GM23248 (cell line): ENCODE measurements around the gene ERO1B.

ENCODE experiments used
- EZH2 ChIP-seq: fragments of 200-600 bp; sonication (generic); IDR thresholded peaks from 2 replicates; pipeline ENCODE4 v1.6.1; 2018; ENCODE audit warnings: antibody characterized with exemption, mild to moderate bottlenecking; ENCODE audit not compliant: insufficient read depth, poor library complexity, severe bottlenecking
- EZH2phosphoT487 ChIP-seq: fragments of 200-600 bp; sonication (generic); IDR thresholded peaks from 2 replicates; pipeline ENCODE4 v1.6.1; 2018; ENCODE audit warnings: antibody characterized with exemption, moderate library complexity, mild to moderate bottlenecking, low read depth; ENCODE audit not compliant: insufficient read depth

DNA sequence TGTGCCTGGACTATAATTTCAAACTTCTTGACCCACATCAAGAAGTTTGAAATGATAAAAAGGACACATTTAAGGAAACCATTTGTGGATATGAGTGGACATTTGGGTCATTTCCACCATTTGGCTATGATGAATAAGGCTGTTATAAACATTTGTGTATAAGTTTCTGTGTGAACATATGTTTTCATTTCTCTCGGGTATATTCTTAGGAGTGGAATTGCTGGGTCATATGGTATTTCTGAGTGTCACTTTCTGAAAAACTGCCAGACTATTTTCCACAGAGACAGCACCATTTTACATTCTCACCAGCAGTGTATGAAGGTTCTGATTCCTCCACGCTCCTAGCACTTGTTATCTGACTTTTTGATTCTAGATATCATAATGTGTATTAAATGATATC, 88.6 kb downstream of the ERO1B start:
- TF ChIP-seq EZH2 (no peak), EZH2phosphoT487 (no peak)
